Measurements from ENCODE around the gene ZYG11B.
"Not testable (repeated sequence)": the region's sequence is repeated elsewhere in the genome, so short reads cannot be mapped to it uniquely, and the experiment has no call there.

DNA sequence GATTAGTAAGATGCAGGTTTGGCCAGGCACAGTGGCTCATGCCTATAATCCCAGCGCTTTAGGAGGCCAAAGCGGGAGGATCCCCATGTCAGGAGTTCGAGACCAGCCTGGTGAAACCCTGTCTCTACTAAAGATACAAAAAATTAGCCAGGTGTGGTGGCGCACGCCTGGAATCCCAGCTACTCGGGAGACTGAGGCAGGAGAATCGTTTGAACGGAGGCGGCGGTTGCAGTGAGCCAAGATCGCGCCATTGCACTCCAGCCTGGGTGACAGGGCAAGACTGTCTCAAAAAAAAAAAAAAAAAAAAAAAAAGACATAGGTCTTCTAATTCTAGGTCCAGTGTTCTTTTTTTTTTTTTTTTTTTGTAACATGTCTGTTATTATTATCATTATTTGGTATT is 64.2 kb downstream of the ZYG11B start:
- TF ChIP-seq POLR2A (IDR thresholded peaks at IDR 0.05; ENCODE audit: insufficient read depth in 1 of 2, low read depth in 2 of 2, low read length in 2 of 2); U2AF2 (IDR thresholded peaks at IDR 0.05; ENCODE audit: low read depth, low read length); NR2F1 (CRISPR knock-in tag; IDR thresholded peaks at IDR 0.05); POLR2AphosphoS2 (IDR thresholded peaks at IDR 0.05; ENCODE audit: low read depth, low read length); MTF1 (CRISPR knock-in tag; IDR thresholded peaks at IDR 0.05); ZNF674 (CRISPR knock-in tag; IDR thresholded peaks at IDR 0.05; ENCODE audit: low read depth); CEBPB (IDR thresholded peaks at IDR 0.05; ENCODE audit: borderline replicate concordance, low read depth, low read length); SP4 (CRISPR knock-in tag; IDR thresholded peaks at IDR 0.05): not testable (repeated sequence)
- TF ChIP-seq, protein P1, sequence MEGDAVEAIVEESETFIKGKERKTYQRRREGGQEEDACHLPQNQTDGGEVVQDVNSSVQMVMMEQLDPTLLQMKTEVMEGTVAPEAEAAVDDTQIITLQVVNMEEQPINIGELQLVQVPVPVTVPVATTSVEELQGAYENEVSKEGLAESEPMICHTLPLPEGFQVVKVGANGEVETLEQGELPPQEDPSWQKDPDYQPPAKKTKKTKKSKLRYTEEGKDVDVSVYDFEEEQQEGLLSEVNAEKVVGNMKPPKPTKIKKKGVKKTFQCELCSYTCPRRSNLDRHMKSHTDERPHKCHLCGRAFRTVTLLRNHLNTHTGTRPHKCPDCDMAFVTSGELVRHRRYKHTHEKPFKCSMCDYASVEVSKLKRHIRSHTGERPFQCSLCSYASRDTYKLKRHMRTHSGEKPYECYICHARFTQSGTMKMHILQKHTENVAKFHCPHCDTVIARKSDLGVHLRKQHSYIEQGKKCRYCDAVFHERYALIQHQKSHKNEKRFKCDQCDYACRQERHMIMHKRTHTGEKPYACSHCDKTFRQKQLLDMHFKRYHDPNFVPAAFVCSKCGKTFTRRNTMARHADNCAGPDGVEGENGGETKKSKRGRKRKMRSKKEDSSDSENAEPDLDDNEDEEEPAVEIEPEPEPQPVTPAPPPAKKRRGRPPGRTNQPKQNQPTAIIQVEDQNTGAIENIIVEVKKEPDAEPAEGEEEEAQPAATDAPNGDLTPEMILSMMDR (CRISPR knock-in tag; IDR thresholded peaks at IDR 0.05) = not testable (repeated sequence)
- TF ChIP-seq, protein P2, sequence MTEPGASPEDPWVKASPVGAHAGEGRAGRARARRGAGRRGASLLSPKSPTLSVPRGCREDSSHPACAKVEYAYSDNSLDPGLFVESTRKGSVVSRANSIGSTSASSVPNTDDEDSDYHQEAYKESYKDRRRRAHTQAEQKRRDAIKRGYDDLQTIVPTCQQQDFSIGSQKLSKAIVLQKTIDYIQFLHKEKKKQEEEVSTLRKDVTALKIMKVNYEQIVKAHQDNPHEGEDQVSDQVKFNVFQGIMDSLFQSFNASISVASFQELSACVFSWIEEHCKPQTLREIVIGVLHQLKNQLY (CRISPR knock-in tag; IDR thresholded peaks at IDR 0.05) = not testable (repeated sequence)

All from HepG2 (cell line).